GM18868 (cell line): ENCODE results near the gene NRSN2.
A peak's percentile ranks its signal among the peaks of the same experiment; 100 is the strongest.
"Not testable (repeated sequence)": the region's sequence is repeated elsewhere in the genome, so short reads cannot be mapped to it uniquely, and the experiment has no call there.

Experiments
- ATAC-seq: cut with Tn5 transposase; IDR thresholded peaks from one replicate; pipeline ENCODE4 v1.9.1; 2021; ENCODE audit warnings: mild to moderate bottlenecking, moderate library complexity; ENCODE audit not compliant: unreplicated experiment

The NRSN2 gene

DNA sequence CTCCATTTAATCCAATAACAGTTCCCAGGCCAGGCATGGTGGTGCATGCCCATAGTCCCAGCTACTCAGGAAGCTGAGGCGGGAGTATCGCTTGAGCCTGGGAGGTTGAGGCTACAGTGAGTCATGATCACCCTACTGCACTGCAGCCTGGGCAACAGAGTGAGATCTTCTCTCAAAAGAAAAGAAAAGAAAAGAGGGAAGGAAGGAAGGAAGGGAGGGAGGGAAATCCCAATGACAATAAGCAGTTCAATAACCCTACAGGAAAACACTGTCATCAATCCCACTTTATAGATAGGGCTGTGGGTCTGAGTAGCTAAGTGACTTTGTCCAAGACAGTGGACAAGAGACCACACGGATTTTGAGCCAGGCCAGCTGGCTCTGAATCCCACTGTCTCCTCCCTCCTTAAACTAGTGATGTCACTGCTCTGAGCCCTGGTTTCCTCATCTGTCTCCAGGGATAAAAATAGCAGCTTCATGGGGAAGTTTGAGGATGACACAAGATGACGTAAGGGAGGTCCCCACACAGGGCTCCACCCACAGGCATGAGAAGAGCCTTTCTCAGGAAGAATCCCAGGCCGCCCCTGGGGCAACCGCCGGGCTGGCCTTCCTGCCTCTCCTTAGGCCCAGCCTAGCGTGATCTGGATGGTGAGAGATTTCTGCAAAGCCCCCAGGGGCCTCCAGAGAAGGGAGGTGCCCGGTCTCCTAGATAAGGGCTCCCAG is 26.4 kb downstream of the NRSN2 start:
- no peak for ATAC-seq

DNA sequence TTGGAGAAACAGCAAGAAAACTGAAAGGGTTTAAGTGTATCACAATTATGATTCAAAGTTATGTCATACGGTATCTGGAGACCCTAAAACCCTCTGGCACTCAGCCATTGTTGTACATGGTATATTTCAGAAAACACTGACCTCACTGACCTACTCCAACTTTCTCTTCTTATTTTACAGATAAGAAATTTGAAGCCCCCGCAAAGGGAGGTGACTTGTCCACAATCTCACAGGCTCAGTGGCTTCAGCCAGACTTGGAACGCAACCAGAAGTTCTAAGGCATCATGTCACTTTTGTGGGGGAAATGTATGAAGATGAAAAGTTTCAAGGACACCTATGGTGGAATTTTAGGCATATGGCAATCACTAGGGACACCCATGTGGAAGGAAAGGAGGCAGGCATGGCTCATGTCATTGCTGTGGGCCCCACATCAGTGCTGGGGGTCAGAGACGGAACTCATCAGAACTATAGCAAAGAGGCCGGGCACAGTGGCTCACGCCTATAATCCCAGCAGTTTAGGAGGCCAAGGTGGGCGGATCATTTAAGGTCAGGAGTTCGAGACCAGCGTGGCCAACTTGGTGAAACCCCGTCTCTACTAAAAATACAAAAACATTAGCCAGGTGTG is 28.5 kb downstream of the NRSN2 start:
- ATAC-seq, result no peak

DNA sequence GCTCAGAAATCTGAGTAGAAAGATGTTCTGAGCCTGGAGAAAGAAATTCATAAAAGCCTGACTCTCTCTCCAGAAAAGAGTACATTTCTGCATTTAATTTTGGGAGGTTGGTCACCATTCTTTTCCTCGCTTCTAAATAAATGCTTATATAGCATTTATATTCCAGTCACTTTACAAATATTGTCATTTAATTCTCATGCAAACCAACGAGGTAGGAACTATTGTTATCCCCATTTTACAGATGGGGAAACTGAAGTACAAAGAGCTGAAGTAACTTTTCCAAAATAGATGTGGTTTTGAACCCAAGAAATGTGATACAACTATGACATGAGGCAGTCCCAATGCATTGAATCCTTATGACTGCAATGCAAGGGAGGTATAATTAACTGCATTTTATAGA is 29.2 kb downstream of the NRSN2 start:
- no peak for ATAC-seq

DNA sequence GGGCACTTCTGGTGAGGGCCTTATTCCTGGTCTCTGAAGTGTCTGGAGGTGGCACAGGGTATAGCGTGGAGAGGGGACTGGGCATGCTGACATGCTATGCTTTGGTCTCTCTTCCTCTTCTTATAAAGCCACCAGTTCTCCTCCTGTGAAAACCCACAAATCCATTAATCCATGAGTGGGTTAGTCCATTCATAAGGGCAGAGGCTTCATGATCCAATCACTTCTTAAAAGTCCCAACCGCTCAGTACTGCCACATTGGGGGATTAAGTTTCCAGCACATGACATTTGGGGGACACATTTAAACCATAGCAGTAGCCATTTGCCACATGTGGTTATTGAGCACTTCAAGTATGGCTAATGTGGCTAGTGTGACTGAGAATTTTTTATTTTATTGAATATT is 29.8 kb downstream of the NRSN2 start:
- no peak for ATAC-seq

DNA sequence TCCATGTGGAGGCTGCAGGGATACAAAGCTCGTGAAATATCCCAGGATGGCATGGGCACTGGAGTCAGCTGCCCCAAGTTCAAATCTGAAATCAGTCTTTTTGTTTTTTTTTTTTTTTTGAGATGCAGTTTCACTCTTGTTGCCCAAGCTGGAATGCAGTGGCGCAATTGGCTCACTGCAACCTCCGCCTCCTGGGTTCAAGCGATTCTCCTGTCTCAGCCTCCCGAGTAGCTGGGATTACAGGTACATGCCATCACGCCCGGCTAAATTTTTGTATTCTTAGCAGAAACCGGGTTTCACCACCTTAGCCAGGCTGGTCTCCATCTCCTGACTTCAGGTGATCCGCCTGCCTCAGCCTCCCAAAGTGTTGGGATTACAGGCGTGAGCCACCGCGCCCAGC is 30.7 kb downstream of the NRSN2 start:
- ATAC-seq, result not testable (repeated sequence)

DNA sequence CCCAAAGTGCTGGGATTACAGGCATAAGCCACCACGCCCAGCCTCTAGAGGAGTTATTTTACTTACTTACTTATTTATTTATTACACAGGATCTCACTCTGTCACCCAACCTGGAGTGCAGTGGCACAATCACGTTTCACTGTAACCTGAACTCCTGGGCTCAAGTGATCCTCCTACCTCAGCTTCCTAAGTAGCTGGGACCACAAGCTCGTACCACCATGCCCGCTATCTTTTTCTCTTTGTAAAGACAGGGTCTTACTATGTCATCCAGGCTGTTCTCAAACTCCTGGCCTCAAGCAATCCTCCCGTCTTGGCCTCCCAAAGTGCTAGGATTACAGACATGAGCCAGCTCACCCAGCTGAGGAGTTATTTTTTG is 32.0 kb downstream of the NRSN2 start:
- ATAC-seq, result no peak

DNA sequence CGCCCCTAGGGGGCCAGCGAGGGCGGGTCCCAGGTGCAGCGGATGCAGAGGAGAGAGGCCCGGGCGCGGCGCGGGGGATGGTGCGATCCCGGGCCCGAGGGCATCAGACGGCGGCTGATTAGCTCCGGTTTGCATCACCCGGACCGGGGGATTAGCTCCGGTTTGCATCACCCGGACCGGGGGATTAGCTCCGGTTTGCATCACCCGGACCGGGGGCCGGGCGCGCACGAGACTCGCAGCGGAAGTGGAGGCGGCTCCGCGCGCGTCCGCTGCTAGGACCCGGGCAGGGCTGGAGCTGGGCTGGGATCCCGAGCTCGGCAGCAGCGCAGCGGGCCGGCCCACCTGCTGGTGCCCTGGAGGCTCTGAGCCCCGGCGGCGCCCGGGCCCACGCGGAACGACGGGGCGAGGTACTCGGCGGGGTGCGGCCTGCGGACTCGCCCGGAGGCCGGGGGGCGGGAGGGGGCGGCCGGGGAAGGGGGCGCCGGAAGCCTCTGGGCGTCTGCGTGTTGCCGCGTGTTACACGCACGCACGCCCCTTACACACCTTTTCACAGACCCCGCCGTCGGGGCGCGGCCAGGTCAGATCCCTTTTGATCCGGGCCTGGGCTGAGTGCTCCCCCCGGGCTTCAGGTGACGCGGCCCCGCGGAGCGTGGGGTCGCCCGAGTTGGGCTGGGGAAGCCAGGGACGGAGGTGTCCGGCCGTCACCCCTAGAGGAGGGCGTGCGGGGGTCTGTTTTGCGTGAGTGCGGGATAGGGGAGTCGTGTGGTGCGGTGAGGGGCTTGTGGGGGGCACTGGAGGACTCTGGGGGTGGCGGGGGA is 34.1 kb downstream of the NRSN2 start:
- ATAC-seq, result peak; percentile 61

DNA sequence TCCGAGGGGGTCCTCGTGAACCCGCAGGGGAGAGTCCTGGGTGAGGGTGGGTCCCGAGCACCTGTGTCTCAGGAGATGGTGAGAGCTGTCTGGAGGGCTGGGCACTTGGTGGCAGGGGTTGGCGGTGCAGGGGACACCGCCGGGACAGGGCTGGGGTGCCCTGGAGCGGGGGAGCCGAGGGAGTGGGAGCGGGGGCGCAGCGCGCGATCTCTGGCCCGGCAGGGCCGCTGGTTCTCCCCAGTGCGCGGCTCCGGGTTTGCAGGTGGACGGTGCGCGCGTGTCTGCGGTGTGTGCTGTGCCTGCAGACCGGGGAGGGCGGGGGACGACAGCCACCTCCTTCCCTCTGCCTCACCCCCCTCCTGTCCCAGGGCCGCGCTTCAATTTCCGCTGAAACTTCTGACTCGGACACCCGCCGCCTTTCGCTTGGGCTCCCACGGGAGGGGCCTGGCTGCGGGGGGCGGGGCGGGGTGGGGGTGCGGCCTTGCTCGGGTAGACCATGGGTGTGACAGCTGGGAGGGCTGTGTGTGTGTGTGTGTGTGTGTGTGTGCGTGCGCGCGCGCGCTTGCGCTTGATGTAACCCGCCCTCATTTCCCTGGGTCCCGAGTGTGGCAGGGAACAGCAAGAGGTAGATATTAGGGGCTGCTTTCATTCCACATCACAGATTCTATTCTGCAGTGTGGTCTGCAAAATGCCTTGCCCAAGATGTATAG is 34.8 kb downstream of the NRSN2 start:
- peak; percentile 62 for ATAC-seq

DNA sequence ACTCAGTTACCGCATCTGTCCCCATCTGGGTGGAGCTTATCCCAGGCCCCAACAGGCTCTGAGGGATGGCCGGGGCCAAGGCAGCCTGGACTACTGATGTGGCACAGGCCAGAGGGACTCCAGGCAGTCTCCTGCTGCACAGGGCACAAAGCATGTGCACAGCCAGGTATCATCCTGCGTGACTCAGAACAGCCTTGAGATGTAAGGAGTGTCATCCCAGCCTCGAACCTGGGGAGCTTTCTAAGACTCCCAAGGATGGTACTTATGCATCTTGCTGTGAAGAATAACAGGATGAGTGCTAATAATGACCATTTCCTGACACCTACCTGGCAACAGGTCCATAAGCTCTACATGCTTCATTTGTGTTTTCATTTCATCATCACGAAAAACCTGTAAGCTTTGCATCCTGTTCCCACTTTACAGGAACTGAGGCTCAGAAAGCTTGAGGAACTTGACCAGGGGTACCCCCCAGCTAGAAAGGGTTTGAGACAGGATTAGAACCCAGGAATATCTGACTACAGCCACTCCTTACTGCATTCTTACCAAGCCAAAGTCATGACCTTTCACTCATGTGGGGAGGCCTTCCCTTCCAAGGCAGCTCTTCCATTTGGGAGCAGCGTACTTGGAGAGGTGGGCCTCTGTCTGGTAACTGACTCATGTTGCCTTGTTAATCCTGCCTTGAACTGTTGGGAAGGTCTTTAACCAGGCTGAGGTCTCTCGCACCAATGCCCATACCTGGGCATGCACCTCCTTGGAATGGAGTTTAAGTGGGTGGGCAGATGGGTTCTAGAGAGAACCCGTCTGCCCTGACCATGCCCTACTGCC is 35.6 kb downstream of the NRSN2 start:
- no peak for ATAC-seq

DNA sequence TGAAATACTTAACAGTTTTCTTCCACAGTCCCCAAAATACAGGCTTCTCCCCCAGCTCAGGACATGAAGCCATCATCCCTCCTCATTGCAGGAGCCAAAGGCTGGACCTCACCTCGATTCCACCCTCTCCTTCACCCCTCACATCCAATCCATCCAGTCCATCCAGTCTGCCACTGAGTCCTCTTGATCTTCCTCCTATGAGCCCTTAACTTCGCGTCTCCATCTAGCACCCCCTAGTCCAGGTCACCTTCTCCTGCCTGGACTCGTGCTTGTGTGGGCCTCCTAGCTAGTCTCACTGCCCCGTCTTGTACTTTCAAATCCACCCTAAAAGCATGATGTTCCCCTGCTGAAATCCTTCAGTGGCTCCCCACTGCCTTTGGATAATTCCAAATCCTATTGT is 37.0 kb downstream of the NRSN2 start:
- no peak for ATAC-seq

DNA sequence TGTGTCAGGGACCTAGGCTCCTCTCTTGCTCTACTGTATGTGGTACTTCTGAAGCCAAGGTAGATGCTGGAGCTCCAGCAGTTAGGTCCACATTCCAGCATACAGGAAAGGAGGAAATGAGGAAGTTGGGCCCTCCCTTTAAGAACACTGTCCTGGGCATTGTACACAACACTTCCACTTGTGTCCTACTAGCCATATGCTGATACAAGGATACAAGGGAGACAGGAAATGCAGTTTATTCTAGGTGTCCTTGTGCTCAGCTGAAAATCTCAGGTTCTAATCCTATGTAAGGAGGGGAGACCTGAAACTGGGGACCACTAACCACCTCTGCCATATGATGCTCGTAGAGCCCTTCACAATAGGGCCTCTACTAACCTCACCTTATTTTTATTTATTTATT is 37.8 kb downstream of the NRSN2 start:
- no peak for ATAC-seq

DNA sequence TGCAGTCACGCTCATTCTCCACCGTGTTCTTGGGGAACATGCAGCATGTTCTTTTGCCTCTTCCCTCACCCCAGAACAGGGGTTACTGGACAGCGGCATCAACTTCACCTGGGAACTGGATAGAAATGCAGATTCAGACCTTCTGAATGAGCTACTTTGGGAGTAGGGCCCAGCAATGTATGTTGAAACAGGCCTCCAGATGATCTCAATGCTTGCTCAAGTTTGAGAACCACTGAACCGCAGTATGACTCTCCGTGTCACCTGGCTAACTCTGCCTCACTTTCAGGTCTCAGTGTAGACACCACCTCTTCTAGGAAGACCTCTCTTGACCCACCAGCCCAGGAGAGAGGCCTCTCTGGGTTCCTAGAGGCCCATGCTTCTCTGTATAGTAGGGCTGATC is 38.5 kb downstream of the NRSN2 start:
- ATAC-seq, result no peak

DNA sequence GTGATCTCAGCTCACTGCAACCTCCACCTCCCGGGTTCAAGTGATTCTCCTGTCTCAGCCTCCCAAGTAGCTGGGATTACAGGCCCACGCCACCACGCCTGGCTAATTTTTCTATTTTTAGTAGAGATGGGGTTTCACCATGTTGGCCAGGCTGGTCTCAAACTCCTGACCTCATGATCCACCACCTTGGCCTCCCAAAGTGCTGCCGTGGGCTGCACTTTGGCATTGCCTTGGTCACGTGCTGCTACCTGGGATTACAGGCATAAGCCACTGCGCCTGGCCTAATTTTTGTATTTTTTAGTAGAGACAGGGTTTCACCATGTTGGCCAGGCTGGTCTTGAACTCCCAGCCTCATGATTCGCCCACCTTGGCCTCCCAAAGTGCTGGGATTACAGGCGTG is 39.7 kb downstream of the NRSN2 start:
- not testable (repeated sequence) for ATAC-seq

DNA sequence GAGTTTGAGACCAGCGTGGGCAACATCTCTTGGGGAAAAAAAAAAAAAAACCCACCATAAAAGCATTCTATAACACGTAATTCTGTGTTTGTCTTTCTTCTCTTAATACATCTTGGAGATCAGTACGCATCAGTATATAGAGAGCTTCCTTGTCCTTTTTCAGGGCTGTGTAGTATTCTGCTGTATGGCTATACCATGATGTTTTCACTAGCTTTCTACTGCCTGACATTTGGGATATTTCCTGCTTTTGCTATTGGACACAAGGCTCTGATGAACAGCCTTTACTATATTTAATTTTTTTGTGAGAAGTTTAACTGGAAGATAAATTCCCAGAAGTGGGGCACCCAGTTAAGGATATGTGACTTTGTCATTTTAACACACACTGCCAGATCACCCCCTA is 40.6 kb downstream of the NRSN2 start:
- no peak for ATAC-seq

DNA sequence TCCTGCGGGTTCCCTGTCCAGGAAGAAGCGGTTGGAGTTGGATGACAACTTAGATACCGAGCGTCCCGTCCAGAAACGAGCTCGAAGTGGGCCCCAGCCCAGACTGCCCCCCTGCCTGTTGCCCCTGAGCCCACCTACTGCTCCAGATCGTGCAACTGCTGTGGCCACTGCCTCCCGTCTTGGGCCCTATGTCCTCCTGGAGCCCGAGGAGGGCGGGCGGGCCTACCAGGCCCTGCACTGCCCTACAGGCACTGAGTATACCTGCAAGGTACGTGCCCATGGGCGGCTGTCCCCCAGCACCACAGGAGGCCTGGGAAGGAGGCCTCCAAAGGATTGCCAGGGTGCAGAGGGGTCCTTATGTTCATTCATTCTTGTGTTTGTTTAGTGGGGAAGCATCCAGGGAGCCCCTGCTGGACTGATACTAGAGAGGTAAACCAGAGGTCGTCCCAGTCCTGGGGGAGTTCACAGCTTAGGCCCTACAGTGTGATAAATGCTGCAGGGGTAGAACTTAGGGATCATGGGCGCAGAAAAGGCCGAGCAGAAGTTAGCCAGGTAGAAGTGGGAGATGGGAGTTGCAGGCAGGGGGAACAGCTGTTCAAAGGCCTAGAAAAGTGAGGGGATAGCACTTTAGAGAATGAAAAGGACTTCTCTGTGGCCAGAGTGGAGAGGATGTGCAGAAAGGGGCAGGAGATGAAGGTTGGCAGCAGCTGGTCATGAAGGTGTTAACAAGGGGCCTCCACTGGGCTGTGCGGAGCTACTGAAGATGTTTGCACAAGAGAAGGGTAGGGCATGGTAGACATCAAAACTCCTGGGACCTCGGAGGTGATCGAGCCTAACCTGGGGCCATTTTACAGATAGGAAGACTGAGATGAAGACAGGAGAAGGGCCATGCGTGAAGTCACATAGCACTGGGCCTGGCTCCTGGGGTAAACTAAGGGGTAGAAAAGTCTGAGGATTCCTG is 41.4 kb downstream of the NRSN2 start:
- ATAC-seq, result no peak

DNA sequence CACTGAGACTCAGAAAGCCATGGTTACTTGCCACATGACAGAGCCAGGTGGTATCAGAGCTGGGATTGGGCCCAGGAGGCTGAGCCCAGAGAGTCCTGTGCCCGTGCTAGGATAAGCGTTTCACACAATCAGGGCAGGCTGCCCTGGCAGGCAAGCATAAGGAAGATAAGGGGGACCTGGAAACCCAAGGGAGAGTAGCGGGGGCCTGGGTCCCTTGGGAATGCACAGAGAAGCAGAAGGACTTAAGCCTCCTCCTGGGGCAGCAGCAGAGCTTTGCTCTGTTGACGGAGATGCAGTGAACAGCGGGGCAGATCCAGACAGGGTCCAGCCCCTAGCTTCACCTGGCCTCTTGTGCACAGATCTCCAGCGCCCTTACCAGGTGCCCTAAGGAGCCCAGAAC is 42.3 kb downstream of the NRSN2 start:
- ATAC-seq, result no peak

DNA sequence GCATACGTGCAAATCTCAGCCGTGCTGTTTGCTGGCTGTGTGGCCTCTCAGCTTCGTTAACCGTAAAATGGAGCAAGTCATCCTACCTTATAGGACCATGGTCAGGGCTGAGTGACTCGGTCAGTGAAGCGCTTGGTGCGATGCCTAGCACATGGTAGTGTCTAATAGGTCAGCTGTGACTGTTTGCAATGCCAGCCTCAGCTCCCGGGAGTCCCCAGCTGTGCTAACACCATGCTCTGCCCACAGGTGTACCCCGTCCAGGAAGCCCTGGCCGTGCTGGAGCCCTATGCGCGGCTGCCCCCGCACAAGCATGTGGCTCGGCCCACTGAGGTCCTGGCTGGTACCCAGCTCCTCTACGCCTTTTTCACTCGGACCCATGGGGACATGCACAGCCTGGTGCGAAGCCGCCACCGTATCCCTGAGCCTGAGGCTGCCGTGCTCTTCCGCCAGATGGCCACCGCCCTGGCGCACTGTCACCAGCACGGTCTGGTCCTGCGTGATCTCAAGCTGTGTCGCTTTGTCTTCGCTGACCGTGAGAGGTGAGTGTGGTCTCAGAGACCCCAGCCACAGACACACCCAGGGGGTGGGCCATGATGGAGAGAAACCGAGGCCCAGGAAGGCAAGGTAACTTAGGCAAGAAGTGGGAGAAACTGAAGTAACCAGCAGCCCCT is 44.3 kb downstream of the NRSN2 start:
- ATAC-seq, result no peak

DNA sequence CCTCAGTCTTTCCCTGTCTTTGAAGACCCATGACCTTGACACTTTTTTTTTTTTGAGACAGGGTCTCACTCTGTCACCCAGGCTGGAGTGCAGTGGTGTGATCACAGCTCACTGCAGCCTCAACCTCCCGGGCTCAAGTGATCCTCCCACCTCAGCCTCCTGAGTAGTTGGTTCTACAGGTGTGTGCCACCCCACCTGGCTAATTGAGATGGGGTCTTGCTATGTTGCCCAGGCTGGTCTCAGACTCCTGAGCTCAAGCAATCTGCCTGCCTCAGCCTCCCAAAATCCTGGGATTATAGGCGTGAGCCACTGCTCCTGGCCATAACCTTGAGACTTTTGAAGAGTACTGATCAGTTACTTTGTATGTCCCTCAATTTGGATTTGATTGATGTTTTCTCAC is 46.4 kb downstream of the NRSN2 start:
- not testable (repeated sequence) for ATAC-seq

DNA sequence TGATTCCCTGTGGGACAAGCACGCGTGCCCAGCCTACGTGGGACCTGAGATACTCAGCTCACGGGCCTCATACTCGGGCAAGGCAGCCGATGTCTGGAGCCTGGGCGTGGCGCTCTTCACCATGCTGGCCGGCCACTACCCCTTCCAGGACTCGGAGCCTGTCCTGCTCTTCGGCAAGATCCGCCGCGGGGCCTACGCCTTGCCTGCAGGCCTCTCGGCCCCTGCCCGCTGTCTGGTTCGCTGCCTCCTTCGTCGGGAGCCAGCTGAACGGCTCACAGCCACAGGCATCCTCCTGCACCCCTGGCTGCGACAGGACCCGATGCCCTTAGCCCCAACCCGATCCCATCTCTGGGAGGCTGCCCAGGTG is 49.3 kb downstream of the NRSN2 start:
- no peak for ATAC-seq
